SK-N-SH (cell line): Measurements from ENCODE around the gene CERS1. TPM values are rescaled to one million over a fixed set of nuclear protein-coding genes. Genes with fewer than 3 reads are reported as not detected.

Experiments used
- CTCF ChIA-PET: fragments of 300-600, 350-600 bp; formaldehyde crosslinking; extraction: SDS; loops from one replicate; lab custom pipeline; 2021; lab: Yijun Ruan, JAX
- POLR2A ChIA-PET: fragments of 350-600 bp; sonication (Branson Sonifier 250); formaldehyde crosslinking; extraction: SDS; loops from one replicate; lab custom pipeline; 2020; ENCODE audit warnings: antibody characterized with exemption, inconsistent platforms; lab: Yijun Ruan, JAX
- DNase-seq: peaks from one replicate; pipeline ENCODE4 v3.0.0; 2012
- H2AFZ ChIP-seq: fragments of 200-600 bp; sonication (generic); 2 replicates; pipeline ENCODE4 v1.8.1; 2016; ENCODE audit warnings: antibody characterized with exemption, mild to moderate bottlenecking, low read depth
- H3F3A ChIP-seq: fragments of 200-600 bp; sonication (generic); replicated peaks from 2 replicates; pipeline ENCODE3; 2016; ENCODE audit warnings: antibody characterized with exemption, mild to moderate bottlenecking; ENCODE audit not compliant: insufficient read depth
- H3K27ac ChIP-seq, 2 experiments: fragments of 200-500 bp in 1 of 2; fragments of 200-600 bp in 1 of 2; sonication (Bioruptor generic) in 1 of 2; sonication (generic), shearing (Covaris generic) in 1 of 2; 2 replicates each; pipeline versions ENCODE4 v1.5.1 to v1.6.1; 2014 to 2016; ENCODE audit warnings: low read depth in 2 of 2, inconsistent platforms in 1 of 2, low read length in 1 of 2, mild to moderate bottlenecking in 1 of 2, mixed read lengths in 1 of 2
- H3K27me3 ChIP-seq: fragments of 200-600 bp; sonication (generic), shearing (Covaris generic); 2 replicates; pipeline ENCODE4 v1.6.1; 2016; ENCODE audit warnings: mixed run types; ENCODE audit not compliant: insufficient read depth
- H3K36me3 ChIP-seq, 2 experiments: fragments of 200-500 bp in 1 of 2; fragments of 200-600 bp in 1 of 2; sonication (Bioruptor generic) in 1 of 2; sonication (generic) in 1 of 2; replicated peaks in 1 of 2; 2 replicates each; pipeline versions ENCODE3 to v1.5.1; 2014 to 2016; ENCODE audit warnings: low read length in 1 of 2, mild to moderate bottlenecking in 1 of 2; ENCODE audit not compliant: insufficient read depth in 2 of 2, control insufficient read depth in 1 of 2
- H3K4me1 ChIP-seq, 2 experiments: fragments of 200-500 bp in 1 of 2; fragments of 200-600 bp in 1 of 2; sonication (Bioruptor generic) in 1 of 2; sonication (generic), shearing (Covaris generic) in 1 of 2; 2 replicates each; pipeline versions ENCODE4 v1.5.1 to v1.6.1; 2014 to 2016; ENCODE audit warnings: low read depth in 1 of 2, low read length in 1 of 2, mixed run types in 1 of 2; ENCODE audit not compliant: insufficient read depth in 2 of 2, control insufficient read depth in 1 of 2
- H3K4me2 ChIP-seq: fragments of 200-600 bp; sonication (generic), shearing (Covaris generic); 2 replicates; pipeline ENCODE4 v1.6.1; 2017; ENCODE audit warnings: mixed run types
- H3K4me3 ChIP-seq, 2 experiments: fragments of 200-500 bp in 1 of 2; fragments of 200-600 bp in 1 of 2; sonication (Bioruptor generic) in 1 of 2; sonication (generic), shearing (Covaris generic) in 1 of 2; 2 replicates each; pipeline versions ENCODE4 v1.5.1 to v1.8.1; 2014 to 2016; ENCODE audit warnings: low read depth in 2 of 2, inconsistent platforms in 1 of 2, low read length in 1 of 2, mild to moderate bottlenecking in 1 of 2, mixed read lengths in 1 of 2, moderate library complexity in 1 of 2
- H3K79me2 ChIP-seq: fragments of 200-600 bp; sonication (generic); 2 replicates; pipeline ENCODE4 v1.8.1; 2017; ENCODE audit warnings: mild to moderate bottlenecking; ENCODE audit not compliant: insufficient read depth
- H3K9ac ChIP-seq: fragments of 200-600 bp; sonication (generic); 2 replicates; pipeline ENCODE4 v1.6.1; 2017; ENCODE audit warnings: mixed run types
- H3K9me2 ChIP-seq: fragments of 200-600 bp; sonication (generic); 2 replicates; pipeline ENCODE4 v1.6.1; 2017; ENCODE audit warnings: mixed run types
- H3K9me3 ChIP-seq: fragments of 200-600 bp; sonication (generic); 2 replicates; pipeline ENCODE4 v1.6.1; 2017; ENCODE audit warnings: mixed run types, mild to moderate bottlenecking, moderate library complexity
- H4K20me1 ChIP-seq: fragments of 200-600 bp; sonication (generic); 2 replicates; pipeline ENCODE4 v1.6.1; 2017; ENCODE audit warnings: mild to moderate bottlenecking, mixed run types; ENCODE audit not compliant: insufficient read depth
- CTCF ChIP-seq: fragments of 200-600 bp; sonication (generic); IDR thresholded peaks from 2 replicates; pipeline ENCODE4 v1.6.1; 2017; ENCODE audit warnings: antibody characterized with exemption, mild to moderate bottlenecking, moderate library complexity
- EP300 ChIP-seq, 2 experiments: IDR thresholded peaks; 2 replicates each; pipeline versions ENCODE4 v1.4.0 to v1.6.1; 2012; ENCODE audit warnings: borderline replicate concordance in 1 of 2, low read depth in 1 of 2, low read length in 1 of 2
- FOSL2 ChIP-seq: IDR thresholded peaks from 2 replicates; pipeline ENCODE4 v1.4.0; 2012; ENCODE audit warnings: low read depth, mild to moderate bottlenecking, moderate library complexity, borderline replicate concordance
- PBX3 ChIP-seq: IDR thresholded peaks from 2 replicates; pipeline ENCODE4; 2012
- POLR2AphosphoS5 ChIP-seq: IDR thresholded peaks from 2 replicates; pipeline ENCODE4 v1.6.1; 2012; ENCODE audit warnings: low read depth, low read length
- RAD21 ChIP-seq: IDR thresholded peaks from 2 replicates; pipeline ENCODE4 v1.6.1; 2012; ENCODE audit warnings: mild to moderate bottlenecking, low read length
- RXRA ChIP-seq: IDR thresholded peaks from 2 replicates; pipeline ENCODE4 v1.4.0; 2012; ENCODE audit warnings: low read depth, mild to moderate bottlenecking, borderline replicate concordance
- TAF1 ChIP-seq: IDR thresholded peaks from 2 replicates; pipeline ENCODE4 v1.6.1; 2012; ENCODE audit warnings: low read depth, mild to moderate bottlenecking, low read length, moderate library complexity, borderline replicate concordance
- TEAD4 ChIP-seq: IDR thresholded peaks from 2 replicates; pipeline ENCODE4 v1.4.0; 2012; ENCODE audit warnings: mild to moderate bottlenecking, borderline replicate concordance; ENCODE audit not compliant: insufficient read depth
- ZBTB33 ChIP-seq: IDR thresholded peaks from 2 replicates; pipeline ENCODE4 v1.4.0; 2012; ENCODE audit warnings: low read depth, borderline replicate concordance
- WGBS: methylation state at CpG from one replicate; pipeline ENCODE4 v1.1.6; 2017; ENCODE audit warnings: low lambda C conversion rate; 5-methylcytosine and 5-hydroxymethylcytosine counted together
- polyA plus RNA-seq, 3 experiments: library from polyadenylated mRNA; depleted of rRNA; stranded (reverse); fragments of >200 nt; gene quantifications; 2 replicates each; pipeline ENCODE4 v1.2.3, GENCODE V29; 2012
- TF ChIP-seq, protein P1 (sequence below): IDR thresholded peaks from 2 replicates; pipeline ENCODE4 v1.6.1; 2012; ENCODE audit warnings: mild to moderate bottlenecking, low read depth, low read length, moderate library complexity

The CERS1 gene
- polyA plus RNA-seq, 1 of the 3 experiments (the other 2 are of a cell fraction) = 7.3 TPM

GRCh38 chr19:18855647-18856384 lies 40.1 kb downstream of the CERS1 start:
- no peak overlapping the region for H3K4me2 ChIP-seq
- TF ChIP-seq POLR2AphosphoS5 = no peak
- no peak for TF ChIP-seq TEAD4
- no peak for TF ChIP-seq RXRA
- TF ChIP-seq FOSL2 = no peak
- TF ChIP-seq, protein P1, sequence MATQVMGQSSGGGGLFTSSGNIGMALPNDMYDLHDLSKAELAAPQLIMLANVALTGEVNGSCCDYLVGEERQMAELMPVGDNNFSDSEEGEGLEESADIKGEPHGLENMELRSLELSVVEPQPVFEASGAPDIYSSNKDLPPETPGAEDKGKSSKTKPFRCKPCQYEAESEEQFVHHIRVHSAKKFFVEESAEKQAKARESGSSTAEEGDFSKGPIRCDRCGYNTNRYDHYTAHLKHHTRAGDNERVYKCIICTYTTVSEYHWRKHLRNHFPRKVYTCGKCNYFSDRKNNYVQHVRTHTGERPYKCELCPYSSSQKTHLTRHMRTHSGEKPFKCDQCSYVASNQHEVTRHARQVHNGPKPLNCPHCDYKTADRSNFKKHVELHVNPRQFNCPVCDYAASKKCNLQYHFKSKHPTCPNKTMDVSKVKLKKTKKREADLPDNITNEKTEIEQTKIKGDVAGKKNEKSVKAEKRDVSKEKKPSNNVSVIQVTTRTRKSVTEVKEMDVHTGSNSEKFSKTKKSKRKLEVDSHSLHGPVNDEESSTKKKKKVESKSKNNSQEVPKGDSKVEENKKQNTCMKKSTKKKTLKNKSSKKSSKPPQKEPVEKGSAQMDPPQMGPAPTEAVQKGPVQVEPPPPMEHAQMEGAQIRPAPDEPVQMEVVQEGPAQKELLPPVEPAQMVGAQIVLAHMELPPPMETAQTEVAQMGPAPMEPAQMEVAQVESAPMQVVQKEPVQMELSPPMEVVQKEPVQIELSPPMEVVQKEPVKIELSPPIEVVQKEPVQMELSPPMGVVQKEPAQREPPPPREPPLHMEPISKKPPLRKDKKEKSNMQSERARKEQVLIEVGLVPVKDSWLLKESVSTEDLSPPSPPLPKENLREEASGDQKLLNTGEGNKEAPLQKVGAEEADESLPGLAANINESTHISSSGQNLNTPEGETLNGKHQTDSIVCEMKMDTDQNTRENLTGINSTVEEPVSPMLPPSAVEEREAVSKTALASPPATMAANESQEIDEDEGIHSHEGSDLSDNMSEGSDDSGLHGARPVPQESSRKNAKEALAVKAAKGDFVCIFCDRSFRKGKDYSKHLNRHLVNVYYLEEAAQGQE = no peak
- no peak for TF ChIP-seq EP300 (IDR thresholded peaks at IDR 0.05; ENCODE audit: borderline replicate concordance in 1 of 2, low read depth in 1 of 2, low read length in 1 of 2)
- no peak for TF ChIP-seq TAF1
- no peak for TF ChIP-seq ZBTB33
- peaks cover 22% of the 10 kb centered on the region; the same call in 1 of the 2 replicates for H3K79me2 ChIP-seq
- CTCF ChIA-PET = interaction anchor here (0.9 to 16.0 kb wide), 12 partner anchors 7 to 405 kb away, joined by 3 to 201 read pairs (median 3); partner anchors contain the start of genes REX1BD and TMEM59L
- 94% methylated on average over 19 of the region's 27 CpGs for WGBS
- no peak overlapping the region for H3K9ac ChIP-seq
- H3K4me3 ChIP-seq = no peak overlapping the region
- H3K36me3 ChIP-seq = peaks cover 39 to 99% of the 10 kb centered on the region in 2 experiments
- H3K27me3 ChIP-seq = no peaks in the 10 kb centered on the region
- peaks cover 0 to 11% of the 10 kb centered on the region in 2 experiments; a peak in 1 of 4 replicates for H3K4me1 ChIP-seq
- POLR2A ChIA-PET = interaction anchor here (1.0 kb wide), 1 partner anchor 8 kb away, joined by 4 read pairs; no protein-coding TSS in a partner anchor
- H2AFZ ChIP-seq = no peak overlapping the region
- H4K20me1 ChIP-seq = peaks cover 12% of the 10 kb centered on the region; the same call in 1 of the 2 replicates
- no peaks in the 10 kb centered on the region for H3K9me2 ChIP-seq
- no peaks in the 10 kb centered on the region for H3K9me3 ChIP-seq
- no peak overlapping the region; a peak in 1 of 4 replicates for H3K27ac ChIP-seq
- DNase-seq = no peak
- no peaks in the 10 kb centered on the region for H3F3A ChIP-seq

DNA sequence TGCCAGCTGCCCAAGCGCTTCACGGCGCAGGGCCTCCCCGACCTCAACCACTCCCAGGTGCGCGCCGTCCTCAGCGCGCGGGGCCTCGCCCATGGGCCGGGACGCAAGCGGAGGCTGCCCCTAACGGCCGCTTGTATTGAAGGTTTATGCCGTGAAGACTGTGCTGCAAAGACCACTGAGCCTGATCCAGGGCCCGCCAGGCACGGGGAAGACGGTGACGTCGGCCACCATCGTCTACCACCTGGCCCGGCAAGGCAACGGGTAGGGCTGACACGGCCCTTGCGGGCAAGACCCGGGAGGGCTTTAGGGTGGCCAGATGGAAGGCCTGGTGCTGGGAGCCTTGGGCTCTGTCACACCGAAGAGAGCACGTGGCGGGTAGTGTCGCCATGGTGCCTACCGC lies 41.0 kb downstream of the CERS1 start:
- Histone ChIP-seq H4K20me1 (peaks cover 21% of the 10 kb centered on the region), H3K9me3 (no peaks in the 10 kb centered on the region), H3K4me2 (no peak overlapping the region), H3K27ac (no peak overlapping the region; a peak in 1 of 4 replicates), H2AFZ (no peak overlapping the region), H3F3A (no peaks in the 10 kb centered on the region), H3K4me3 (no peak overlapping the region), H3K9ac (no peak overlapping the region), H3K9me2 (no peaks in the 10 kb centered on the region), H3K27me3 (no peaks in the 10 kb centered on the region), H3K36me3 (peaks cover 40 to 99% of the 10 kb centered on the region in 2 experiments), H3K4me1 (peaks cover 0 to 19% of the 10 kb centered on the region in 2 experiments; a peak in 2 of 4 replicates), H3K79me2 (peaks cover 31% of the 10 kb centered on the region)
- POLR2A ChIA-PET = no interaction called here
- 93% methylated on average over 16 of the region's 33 CpGs for WGBS
- no peak for DNase-seq
- CTCF ChIA-PET = interaction anchor here (1.3 to 16.0 kb wide), 5 partner anchors 8 to 366 kb away, joined by 3 to 201 read pairs (median 20); partner anchors contain the start of gene REX1BD
- TF ChIP-seq, protein P1 = no peak
- TF ChIP-seq CTCF (no peak), PBX3 (no peak), RAD21 (no peak)
